Measurements from ENCODE around the gene MFSD11.
"Not testable (repeated sequence)": the region's sequence is repeated elsewhere in the genome, so short reads cannot be mapped to it uniquely, and the experiment has no call there.

The MFSD11 gene

GRCh38 chr17:76722977-76723376 lies 14.9 kb upstream of the MFSD11 start:
- in situ Hi-C loops (cut with HindIII; ENCODE audit: low pct_ligation_motif_present, low pct_unique_long_range_greater_than_20kb, low sequenced_read_pairs); DNase-seq: not testable (repeated sequence)

DNA sequence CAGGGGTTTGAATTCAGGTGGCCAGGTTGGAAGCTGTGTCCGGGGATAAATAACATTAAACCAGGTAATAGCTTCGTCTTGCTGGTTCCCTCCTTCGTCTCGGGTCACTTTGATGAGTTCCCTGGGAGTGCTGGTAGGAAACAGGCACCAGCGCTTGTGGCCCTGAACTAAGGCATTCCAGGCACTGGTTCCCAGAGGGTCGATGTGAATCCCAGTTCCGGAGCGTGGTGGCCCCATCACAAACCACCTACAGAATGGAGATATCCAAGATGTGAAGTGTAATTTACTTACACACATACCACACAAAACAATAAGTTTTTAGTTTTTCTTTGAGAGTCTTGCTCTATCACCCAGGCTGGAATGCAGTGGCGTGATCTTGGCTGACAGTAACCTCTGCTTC lies 14.1 kb upstream of the MFSD11 start:
- no peak for DNase-seq
- in situ Hi-C loops (cut with HindIII; ENCODE audit: low pct_ligation_motif_present, low pct_unique_long_range_greater_than_20kb, low sequenced_read_pairs): no loop called here

DNA sequence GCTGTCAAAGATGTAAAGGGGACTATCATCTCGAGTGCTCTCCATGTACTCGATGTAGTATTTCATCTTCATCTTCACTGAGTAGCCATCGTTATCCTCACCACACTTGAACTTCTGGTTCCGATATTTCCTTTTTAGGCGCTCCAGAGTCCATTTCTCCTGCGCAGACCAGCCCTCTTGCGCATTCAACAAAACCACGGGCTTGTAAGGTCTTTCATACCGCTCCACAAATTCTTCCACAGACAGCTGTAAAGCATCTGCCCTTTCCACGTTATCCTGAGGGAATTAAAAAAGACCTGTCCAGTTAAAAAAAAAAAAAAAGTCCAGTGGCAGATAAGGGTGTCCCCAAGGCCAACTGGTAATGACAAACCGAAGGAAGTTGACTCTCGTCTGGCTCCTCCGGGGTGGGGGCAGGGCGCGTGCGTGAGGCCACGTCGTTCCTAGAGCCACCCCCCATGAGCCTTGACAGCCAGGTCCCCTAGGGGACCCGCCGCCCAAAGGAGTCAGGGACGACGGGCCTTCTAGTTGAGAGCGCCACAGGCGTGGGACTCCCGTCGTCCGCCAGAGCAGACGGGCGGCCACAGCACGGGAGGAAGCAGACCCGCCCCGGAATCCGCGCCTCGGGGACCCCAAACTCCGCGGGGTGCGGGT lies 12.2 kb upstream of the MFSD11 start:
- in situ Hi-C loops (cut with HindIII; ENCODE audit: low pct_ligation_motif_present, low pct_unique_long_range_greater_than_20kb, low sequenced_read_pairs): no loop called here
- DNase-seq: no peak

- in situ Hi-C loops (cut with HindIII; ENCODE audit: low pct_ligation_motif_present, low pct_unique_long_range_greater_than_20kb, low sequenced_read_pairs): no loop called here
- peak; percentile 96 for DNase-seq
Measured at GRCh38 chr17:76726231-76726775, 11.6 kb upstream of the MFSD11 start, which contains the start of gene JMJD6. Gene JMJD6, minus strand, starts transcription at chr17:76726606. Its CDS starts 131 bp downstream, at chr17:76726475.

DNA sequence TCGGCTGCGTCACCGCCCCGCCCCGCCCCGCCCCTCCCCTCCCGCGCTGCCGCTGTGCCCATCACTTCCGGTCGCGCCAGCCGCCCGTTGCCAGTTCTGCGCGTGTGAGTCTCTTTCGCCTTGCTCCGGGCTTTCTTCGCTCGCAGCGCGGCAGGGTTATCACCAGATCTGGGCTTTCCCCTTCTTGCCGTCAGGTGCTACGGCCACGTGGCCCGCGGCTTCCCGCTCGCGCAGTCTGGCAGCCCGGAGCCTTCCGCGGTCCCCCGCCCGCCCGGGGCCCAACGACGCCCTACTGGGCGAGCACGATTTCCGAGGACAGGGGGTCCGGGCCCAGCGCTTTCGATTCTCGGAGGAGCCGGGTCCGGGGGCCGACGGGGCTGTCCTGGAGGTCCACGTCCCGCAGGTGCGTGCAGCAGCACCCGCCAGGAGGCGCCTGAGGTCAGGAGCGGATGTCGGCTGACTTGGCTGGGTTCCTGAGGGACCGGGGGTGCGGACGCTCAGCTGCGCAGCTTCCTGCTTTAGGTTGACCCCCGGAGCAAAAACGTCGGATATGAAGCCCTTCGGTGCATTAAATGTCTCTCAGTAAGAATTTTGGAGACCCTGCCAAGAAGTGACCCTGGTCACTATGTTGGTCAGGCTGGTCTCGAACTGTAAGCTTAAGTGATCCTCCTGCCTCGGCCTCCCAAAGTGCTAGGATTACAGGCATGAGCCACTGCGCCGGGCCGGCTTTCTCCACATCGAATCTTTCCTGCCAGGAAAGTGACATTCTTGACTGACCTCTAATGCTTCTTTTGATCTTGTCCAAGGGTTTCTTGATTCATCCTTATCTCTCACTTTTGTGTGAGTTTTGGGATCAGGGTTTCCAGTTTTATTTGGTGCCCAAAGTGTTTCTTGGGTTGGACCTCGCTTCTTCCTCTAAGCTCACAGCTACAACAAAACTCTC lies 10.9 kb upstream of the MFSD11 start, which contains the start of gene METTL23:
Gene METTL23, plus strand, starts transcription at position 64 of the 943 bp plus-strand sequence. CDS start 2,872 bp downstream, outside the sequence.
- peak; percentile 86 for DNase-seq
- in situ Hi-C loops (cut with HindIII; ENCODE audit: low pct_ligation_motif_present, low pct_unique_long_range_greater_than_20kb, low sequenced_read_pairs): no loop called here

- DNase-seq: peak; percentile 74
- in situ Hi-C loops (cut with HindIII; ENCODE audit: low pct_ligation_motif_present, low pct_unique_long_range_greater_than_20kb, low sequenced_read_pairs): no loop called here
Measured at GRCh38 chr17:76727745-76728456, 10.0 kb upstream of the MFSD11 start.

DNA sequence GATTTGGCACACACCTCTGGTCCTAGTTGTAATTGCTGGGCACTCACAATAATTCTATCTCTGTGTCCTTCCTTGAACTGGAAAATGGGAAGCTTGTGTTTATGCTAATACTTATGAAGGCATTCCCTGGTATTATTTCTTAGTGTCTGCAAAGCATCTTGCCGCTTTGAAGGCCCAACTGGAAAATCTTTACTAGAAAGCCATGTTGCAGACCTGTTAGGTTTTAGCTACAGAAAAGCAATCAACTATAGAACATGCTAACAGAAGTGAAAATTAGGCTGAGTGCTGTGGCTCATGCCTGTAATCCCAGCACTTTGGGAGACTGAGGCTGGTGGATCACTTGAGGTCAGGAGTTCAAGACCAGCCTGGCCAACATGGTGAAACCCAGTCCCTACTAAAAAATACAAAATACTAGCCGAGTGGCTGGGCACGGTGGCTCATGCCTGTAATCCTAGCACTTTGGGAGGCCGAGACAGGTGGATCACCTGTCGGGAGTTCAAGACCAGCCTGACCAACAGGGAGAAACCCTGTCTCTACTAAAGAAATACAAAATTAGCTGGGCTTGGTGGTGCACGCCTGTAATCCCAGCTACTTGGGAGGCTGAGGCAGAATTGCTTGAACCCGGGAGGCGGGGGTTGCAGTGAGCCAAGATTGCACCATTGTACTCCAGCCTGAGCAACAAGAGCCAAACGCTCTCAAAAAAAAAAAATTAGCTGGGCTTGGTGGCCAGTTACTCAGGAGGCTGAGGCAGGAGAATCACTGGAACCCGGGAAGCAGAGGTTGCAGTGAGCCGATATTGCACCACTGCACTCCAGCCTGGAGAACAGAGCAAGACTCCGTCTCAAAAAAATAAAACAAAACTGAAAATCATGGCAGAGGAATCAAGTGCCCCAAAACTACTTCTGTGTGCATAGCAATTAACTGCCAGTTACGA lies 5.9 kb upstream of the MFSD11 start:
- in situ Hi-C loops (cut with HindIII; ENCODE audit: low pct_ligation_motif_present, low pct_unique_long_range_greater_than_20kb, low sequenced_read_pairs); DNase-seq: not testable (repeated sequence)

DNA sequence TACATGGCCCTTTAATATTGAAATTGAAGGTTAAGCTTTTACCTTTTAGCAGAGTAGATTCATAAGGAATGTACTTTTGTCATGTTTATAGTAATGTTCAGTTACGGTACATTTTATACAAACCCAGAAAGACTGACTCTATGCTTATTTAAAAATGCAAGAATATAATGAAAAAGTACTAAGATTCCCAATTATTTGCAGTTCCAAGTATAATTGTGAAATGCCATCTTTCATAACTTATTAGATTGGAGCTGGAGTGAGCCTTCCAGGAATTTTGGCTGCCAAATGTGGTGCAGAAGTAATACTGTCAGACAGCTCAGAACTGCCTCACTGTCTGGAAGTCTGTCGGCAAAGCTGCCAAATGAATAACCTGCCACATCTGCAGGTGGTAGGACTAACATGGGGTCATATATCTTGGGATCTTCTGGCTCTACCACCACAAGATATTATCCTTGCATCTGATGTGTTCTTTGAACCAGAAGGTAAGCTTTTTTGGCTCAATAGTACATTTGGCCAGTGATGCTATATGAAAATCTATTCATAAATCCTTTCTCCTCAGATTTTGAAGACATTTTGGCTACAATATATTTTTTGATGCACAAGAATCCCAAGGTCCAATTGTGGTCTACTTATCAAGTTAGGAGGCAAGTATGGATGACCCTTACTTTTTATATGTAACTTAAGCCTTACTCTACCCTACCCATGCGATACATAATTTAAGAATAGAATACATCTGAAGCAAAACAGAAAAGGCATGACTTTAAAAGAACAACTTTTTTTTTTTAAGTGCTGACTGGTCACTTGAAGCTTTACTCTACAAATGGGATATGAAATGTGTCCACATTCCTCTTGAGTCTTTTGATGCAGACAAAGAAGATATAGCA lies 4.9 kb upstream of the MFSD11 start:
- in situ Hi-C loops (cut with HindIII; ENCODE audit: low pct_ligation_motif_present, low pct_unique_long_range_greater_than_20kb, low sequenced_read_pairs): no loop called here

GRCh38 chr17:76733618-76733957 lies 4.3 kb upstream of the MFSD11 start:
- in situ Hi-C loops (cut with HindIII; ENCODE audit: low pct_ligation_motif_present, low pct_unique_long_range_greater_than_20kb, low sequenced_read_pairs): no loop called here
- DNase-seq: no peak

More for the DNA sequence above, 4.9 kb upstream of the MFSD11 start:
- DNase-seq: no peak

GRCh38 chr17:76734080-76734840 lies 3.7 kb upstream of the MFSD11 start:
- in situ Hi-C loops (cut with HindIII; ENCODE audit: low pct_ligation_motif_present, low pct_unique_long_range_greater_than_20kb, low sequenced_read_pairs): no loop called here

GRCh38 chr17:76735006-76735405 lies 2.9 kb upstream of the MFSD11 start:
- DNase-seq: peak; percentile 46
- in situ Hi-C loops (cut with HindIII; ENCODE audit: low pct_ligation_motif_present, low pct_unique_long_range_greater_than_20kb, low sequenced_read_pairs): no loop called here

More at GRCh38 chr17:76734080-76734840, 3.7 kb upstream of the MFSD11 start:
- DNase-seq: no peak

DNA sequence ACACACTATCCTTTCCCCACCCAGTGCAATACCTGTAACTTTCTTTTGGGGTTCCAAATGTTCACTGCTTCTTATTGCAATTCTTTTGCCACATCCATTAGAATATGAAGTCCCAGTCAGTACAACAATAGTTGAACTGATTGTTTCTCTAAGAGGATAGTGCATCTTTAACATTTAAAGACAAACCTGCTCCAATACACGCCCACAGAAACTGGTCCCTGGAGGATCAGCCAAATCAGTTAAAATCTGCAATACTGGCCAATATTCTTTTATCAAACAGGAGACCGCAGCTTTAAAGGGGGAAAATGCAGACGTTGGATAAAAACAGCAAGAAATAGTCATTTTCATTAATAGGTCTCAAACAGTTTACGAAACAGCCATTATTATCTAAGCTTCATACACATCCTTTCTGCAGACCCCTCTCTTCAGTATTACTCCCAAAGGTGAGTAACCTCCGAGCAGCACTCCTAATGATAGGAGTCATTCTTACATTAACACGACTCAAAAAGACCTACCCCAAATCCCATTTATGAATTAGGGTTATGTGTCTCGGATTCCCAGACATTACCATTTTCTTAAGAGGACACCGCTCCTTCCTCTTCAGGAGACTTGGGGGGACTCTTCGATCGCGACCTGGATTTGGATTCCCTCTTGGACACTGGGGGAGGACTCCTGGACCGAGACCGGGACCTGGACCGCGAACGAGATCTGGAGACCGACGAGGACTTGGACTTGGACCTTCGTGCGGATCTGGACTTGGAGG lies 2.2 kb upstream of the MFSD11 start:
- in situ Hi-C loops (cut with HindIII; ENCODE audit: low pct_ligation_motif_present, low pct_unique_long_range_greater_than_20kb, low sequenced_read_pairs): no loop called here
- no peak for DNase-seq

DNA sequence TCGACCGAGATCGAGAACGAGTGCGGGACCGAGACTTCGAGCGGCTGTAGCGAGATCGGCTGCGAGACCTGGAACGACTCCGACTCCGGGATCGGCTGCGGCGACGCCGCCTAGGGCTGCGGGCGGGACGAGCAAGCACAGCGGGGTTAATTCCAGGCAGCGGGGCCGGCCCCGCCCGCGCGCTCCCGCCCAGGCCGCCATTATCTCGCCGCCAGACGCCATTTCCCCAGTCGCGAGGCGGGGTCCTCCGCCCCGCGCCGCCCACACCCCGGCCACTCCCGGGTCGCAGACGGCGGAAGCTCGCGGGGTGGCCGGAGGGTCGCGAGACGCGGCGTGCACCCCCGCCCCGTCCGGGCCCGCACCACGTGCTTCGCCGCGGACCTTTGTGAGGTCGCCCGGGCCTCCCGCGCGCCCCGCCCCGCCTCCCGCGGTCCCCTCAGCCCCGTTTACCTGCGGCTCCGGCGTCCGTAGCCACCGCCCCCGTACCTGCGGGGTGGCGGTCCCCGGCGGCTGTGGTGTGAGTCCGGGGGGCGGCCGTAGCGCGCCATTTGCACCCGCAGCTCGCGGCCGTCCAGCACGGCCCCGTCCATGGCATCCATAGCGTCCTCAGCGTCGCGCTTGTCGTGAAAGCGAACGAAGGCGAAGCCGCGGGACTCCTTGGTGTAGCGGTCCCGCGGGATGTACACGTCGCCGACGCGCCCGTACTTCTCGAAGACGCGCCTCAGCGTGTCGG lies 1.4 kb upstream of the MFSD11 start:
- DNase-seq: peak; percentile 66
- in situ Hi-C loops (cut with HindIII; ENCODE audit: low pct_ligation_motif_present, low pct_unique_long_range_greater_than_20kb, low sequenced_read_pairs): no loop called here

GRCh38 chr17:76737082-76737675 lies 740 bp upstream of the MFSD11 start, which contains the start of gene SRSF2:
Gene SRSF2, minus strand, starts transcription at chr17:76737331. Its CDS starts 171 bp downstream, at chr17:76737160.
- peak; percentile 99 for DNase-seq
- in situ Hi-C loops (cut with HindIII; ENCODE audit: low pct_ligation_motif_present, low pct_unique_long_range_greater_than_20kb, low sequenced_read_pairs): no loop called here

Data from ACHN (cell line).